Fibroblast of lung (primary cell): Measurements from ENCODE around the gene PLXNA1.

Experiments used
- EZH2 ChIP-seq: IDR thresholded peaks from 2 replicates; pipeline ENCODE4 v1.5.1; 2012; ENCODE audit warnings: low read length, control low read depth, mild to moderate bottlenecking; ENCODE audit errors: missing control alignments
- TF ChIP-seq, protein P1 (sequence below), 2 donors: IDR thresholded peaks in 1 of 2; conservative IDR thresholded peaks in 1 of 2; 1 replicate in 1 of 2; 2 replicates in 1 of 2; pipeline ENCODE4 v1.5.1; 2011 to 2012; ENCODE audit warnings: low read length in 2 of 2, control low read depth in 1 of 2, inconsistent platforms in 1 of 2, low read depth in 1 of 2, mild to moderate bottlenecking in 1 of 2

DNA sequence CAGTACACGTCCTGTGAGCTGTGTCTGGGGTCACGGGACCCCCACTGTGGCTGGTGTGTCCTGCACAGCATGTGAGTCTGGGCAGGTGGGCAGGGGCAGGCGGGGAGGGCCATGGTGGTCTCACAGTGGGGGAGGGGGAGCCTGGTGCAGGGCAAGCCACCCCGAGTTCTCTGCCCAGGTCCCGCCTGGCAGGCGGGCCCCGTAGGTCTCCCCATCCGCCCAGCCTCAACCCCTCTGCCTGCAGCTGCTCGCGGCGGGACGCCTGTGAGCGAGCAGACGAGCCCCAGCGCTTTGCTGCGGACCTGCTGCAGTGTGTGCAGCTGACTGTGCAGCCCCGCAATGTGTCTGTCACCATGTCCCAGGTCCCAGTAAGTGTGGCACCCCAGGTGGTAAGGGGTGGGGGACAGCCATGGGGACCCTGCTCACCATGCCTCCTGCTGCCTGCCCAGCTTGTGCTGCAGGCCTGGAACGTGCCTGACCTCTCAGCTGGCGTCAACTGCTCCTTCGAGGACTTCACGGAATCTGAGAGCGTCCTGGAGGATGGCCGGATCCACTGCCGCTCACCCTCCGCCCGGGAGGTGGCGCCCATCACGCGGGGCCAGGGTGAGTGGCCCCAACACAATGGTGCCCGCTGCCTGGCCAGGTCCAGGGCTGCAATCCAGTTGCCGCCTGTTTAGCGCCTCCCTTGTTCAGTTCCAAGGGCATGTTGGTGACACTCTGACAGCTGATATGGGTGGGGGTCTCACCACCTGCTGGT lies 21.9 kb downstream of the PLXNA1 start:
- TF ChIP-seq, protein P1, sequence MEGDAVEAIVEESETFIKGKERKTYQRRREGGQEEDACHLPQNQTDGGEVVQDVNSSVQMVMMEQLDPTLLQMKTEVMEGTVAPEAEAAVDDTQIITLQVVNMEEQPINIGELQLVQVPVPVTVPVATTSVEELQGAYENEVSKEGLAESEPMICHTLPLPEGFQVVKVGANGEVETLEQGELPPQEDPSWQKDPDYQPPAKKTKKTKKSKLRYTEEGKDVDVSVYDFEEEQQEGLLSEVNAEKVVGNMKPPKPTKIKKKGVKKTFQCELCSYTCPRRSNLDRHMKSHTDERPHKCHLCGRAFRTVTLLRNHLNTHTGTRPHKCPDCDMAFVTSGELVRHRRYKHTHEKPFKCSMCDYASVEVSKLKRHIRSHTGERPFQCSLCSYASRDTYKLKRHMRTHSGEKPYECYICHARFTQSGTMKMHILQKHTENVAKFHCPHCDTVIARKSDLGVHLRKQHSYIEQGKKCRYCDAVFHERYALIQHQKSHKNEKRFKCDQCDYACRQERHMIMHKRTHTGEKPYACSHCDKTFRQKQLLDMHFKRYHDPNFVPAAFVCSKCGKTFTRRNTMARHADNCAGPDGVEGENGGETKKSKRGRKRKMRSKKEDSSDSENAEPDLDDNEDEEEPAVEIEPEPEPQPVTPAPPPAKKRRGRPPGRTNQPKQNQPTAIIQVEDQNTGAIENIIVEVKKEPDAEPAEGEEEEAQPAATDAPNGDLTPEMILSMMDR (conservative IDR thresholded peaks at IDR 0.05 in 1 of 2, IDR thresholded peaks at IDR 0.05 in 1 of 2; ENCODE audit: low read depth in 1 of 2, low read length in 2 of 2) = no peak
- no peak for TF ChIP-seq EZH2
